HEK293 (cell line): ENCODE measurements around the gene CENPN.

ENCODE experiments used
- EGR2 ChIP-seq: fragments of 450-650 bp; formaldehyde crosslinking; IDR thresholded peaks from 2 replicates; pipeline ENCODE4 v1.5.1; 2016; ENCODE audit warnings: low read depth, missing biosample characterization, missing genetic modification characterization
- GLI2 ChIP-seq: fragments of 450-650 bp; formaldehyde crosslinking; IDR thresholded peaks from 2 replicates; pipeline ENCODE4; 2017; ENCODE audit warnings: missing biosample characterization, missing genetic modification characterization, low read depth, borderline replicate concordance
- GLI4 ChIP-seq: fragments of 450-650 bp; formaldehyde crosslinking; IDR thresholded peaks from 2 replicates; pipeline ENCODE4 v1.5.1; 2016; ENCODE audit warnings: missing biosample characterization, missing genetic modification characterization
- KLF8 ChIP-seq: fragments of 450-650 bp; formaldehyde crosslinking; IDR thresholded peaks from 2 replicates; pipeline ENCODE4 v1.5.1; 2016; ENCODE audit warnings: missing biosample characterization, missing genetic modification characterization
- MZF1 ChIP-seq: fragments of 450-650 bp; formaldehyde crosslinking; IDR thresholded peaks from 2 replicates; pipeline ENCODE4 v1.5.1; 2017; ENCODE audit warnings: missing biosample characterization, missing genetic modification characterization, borderline replicate concordance
- RBAK ChIP-seq: fragments of 450-650 bp; formaldehyde crosslinking; IDR thresholded peaks from 2 replicates; pipeline ENCODE4 v1.5.1; 2016; ENCODE audit warnings: missing biosample characterization, missing genetic modification characterization
- REPIN1 ChIP-seq: fragments of 450-650 bp; formaldehyde crosslinking; IDR thresholded peaks from 2 replicates; pipeline ENCODE4 v1.5.1; 2017; ENCODE audit warnings: missing biosample characterization, missing genetic modification characterization, low read depth
- YY1 ChIP-seq: fragments of 450-650 bp; formaldehyde crosslinking; IDR thresholded peaks from 2 replicates; pipeline ENCODE4 v1.5.1; 2018; ENCODE audit warnings: missing biosample characterization, missing genetic modification characterization
- ZBTB1 ChIP-seq: fragments of 450-650 bp; formaldehyde crosslinking; IDR thresholded peaks from 2 replicates; pipeline ENCODE4 v1.5.1; 2016; ENCODE audit warnings: missing biosample characterization, missing genetic modification characterization
- ZBTB7A ChIP-seq: fragments of 450-650 bp; formaldehyde crosslinking; IDR thresholded peaks from 2 replicates; pipeline ENCODE4 v1.5.1; 2016; ENCODE audit warnings: low read depth, missing biosample characterization, missing genetic modification characterization
- ZFP3 ChIP-seq: fragments of 450-650 bp; formaldehyde crosslinking; IDR thresholded peaks from 2 replicates; pipeline ENCODE4 v1.5.1; 2016; ENCODE audit warnings: low read depth, missing biosample characterization, missing genetic modification characterization
- ZNF121 ChIP-seq: fragments of 450-650 bp; formaldehyde crosslinking; IDR thresholded peaks from 2 replicates; pipeline ENCODE4 v1.5.1; 2016; ENCODE audit warnings: missing biosample characterization, missing genetic modification characterization
- ZNF146 ChIP-seq: fragments of 450-650 bp; formaldehyde crosslinking; IDR thresholded peaks from 2 replicates; pipeline ENCODE4 v1.5.1; 2016; ENCODE audit warnings: missing biosample characterization, missing genetic modification characterization
- ZNF155 ChIP-seq: fragments of 450-650 bp; formaldehyde crosslinking; IDR thresholded peaks from 2 replicates; pipeline ENCODE4 v1.5.1; 2016; ENCODE audit warnings: missing biosample characterization, missing genetic modification characterization
- ZNF2 ChIP-seq: fragments of 450-650 bp; formaldehyde crosslinking; IDR thresholded peaks from 2 replicates; pipeline ENCODE4 v1.5.1; 2016; ENCODE audit warnings: missing biosample characterization, missing genetic modification characterization
- ZNF214 ChIP-seq: fragments of 450-650 bp; formaldehyde crosslinking; IDR thresholded peaks from 2 replicates; pipeline ENCODE4 v1.5.1; 2017; ENCODE audit warnings: missing biosample characterization, mild to moderate bottlenecking, missing genetic modification characterization, borderline replicate concordance
- ZNF335 ChIP-seq: fragments of 450-650 bp; formaldehyde crosslinking; conservative IDR thresholded peaks from 2 replicates; pipeline ENCODE4 v1.5.1; 2016; ENCODE audit warnings: missing biosample characterization, missing genetic modification characterization
- ZNF350 ChIP-seq: fragments of 450-650 bp; formaldehyde crosslinking; IDR thresholded peaks from 2 replicates; pipeline ENCODE4 v1.5.0; 2017; ENCODE audit warnings: missing biosample characterization, mild to moderate bottlenecking, missing genetic modification characterization
- ZNF354C ChIP-seq: fragments of 450-650 bp; formaldehyde crosslinking; IDR thresholded peaks from 2 replicates; pipeline ENCODE4 v1.5.1; 2016; ENCODE audit warnings: missing biosample characterization, missing genetic modification characterization, low read depth, borderline replicate concordance
- ZNF423 ChIP-seq: fragments of 450-650 bp; formaldehyde crosslinking; IDR thresholded peaks from 2 replicates; pipeline ENCODE4 v1.5.1; 2016; ENCODE audit warnings: missing biosample characterization, missing genetic modification characterization
- ZNF433 ChIP-seq: fragments of 450-650 bp; formaldehyde crosslinking; IDR thresholded peaks from 2 replicates; pipeline ENCODE4 v1.5.1; 2016; ENCODE audit warnings: missing biosample characterization, missing genetic modification characterization, low read depth
- ZNF510 ChIP-seq: fragments of 450-650 bp; formaldehyde crosslinking; IDR thresholded peaks from 2 replicates; pipeline ENCODE4 v1.5.1; 2018; ENCODE audit warnings: mild to moderate bottlenecking, missing genetic modification characterization, missing biosample characterization; ENCODE audit not compliant: insufficient replicate concordance
- ZNF521 ChIP-seq: fragments of 450-650 bp; formaldehyde crosslinking; IDR thresholded peaks from 2 replicates; pipeline ENCODE4 v1.5.1; 2017; ENCODE audit warnings: missing biosample characterization, mild to moderate bottlenecking, missing genetic modification characterization
- ZNF600 ChIP-seq: fragments of 450-650 bp; formaldehyde crosslinking; IDR thresholded peaks from 2 replicates; pipeline ENCODE4 v1.5.1; 2016; ENCODE audit warnings: missing biosample characterization, missing genetic modification characterization
- ZNF707 ChIP-seq: fragments of 450-650 bp; formaldehyde crosslinking; IDR thresholded peaks from 2 replicates; pipeline ENCODE4 v1.5.1; 2016; ENCODE audit warnings: missing biosample characterization, missing genetic modification characterization
- ZNF776 ChIP-seq: fragments of 450-650 bp; formaldehyde crosslinking; IDR thresholded peaks from 2 replicates; pipeline ENCODE4 v1.5.0; 2017; ENCODE audit warnings: missing biosample characterization, missing genetic modification characterization, borderline replicate concordance
- ZNF791 ChIP-seq: fragments of 450-650 bp; formaldehyde crosslinking; IDR thresholded peaks from 2 replicates; pipeline ENCODE4 v1.5.1; 2016; ENCODE audit warnings: missing biosample characterization, missing genetic modification characterization
- ZSCAN16 ChIP-seq: fragments of 450-650 bp; formaldehyde crosslinking; IDR thresholded peaks from 2 replicates; pipeline ENCODE4 v1.5.1; 2016; ENCODE audit warnings: missing biosample characterization, missing genetic modification characterization
- ZSCAN23 ChIP-seq: fragments of 450-650 bp; formaldehyde crosslinking; IDR thresholded peaks from 2 replicates; pipeline ENCODE4 v1.5.1; 2016; ENCODE audit warnings: missing biosample characterization, missing genetic modification characterization
- TF ChIP-seq, protein P1 (sequence below): fragments of 450-650 bp; formaldehyde crosslinking; IDR thresholded peaks from 2 replicates; pipeline ENCODE4 v1.5.1; 2016; ENCODE audit warnings: missing biosample characterization, missing genetic modification characterization
- TF ChIP-seq, protein P2 (sequence below): fragments of 450-650 bp; formaldehyde crosslinking; IDR thresholded peaks from 2 replicates; pipeline ENCODE4 v1.5.1; 2016; ENCODE audit warnings: missing biosample characterization, missing genetic modification characterization
- TF ChIP-seq, protein P3 (sequence below): fragments of 450-650 bp; formaldehyde crosslinking; IDR thresholded peaks from 2 replicates; pipeline ENCODE4 v1.5.1; 2016; ENCODE audit warnings: missing biosample characterization, missing genetic modification characterization
- TF ChIP-seq, protein P4 (sequence below): fragments of 450-650 bp; formaldehyde crosslinking; IDR thresholded peaks from 2 replicates; pipeline ENCODE4 v1.5.1; 2016; ENCODE audit warnings: missing biosample characterization, missing genetic modification characterization, borderline replicate concordance

Gene CENPN

DNA sequence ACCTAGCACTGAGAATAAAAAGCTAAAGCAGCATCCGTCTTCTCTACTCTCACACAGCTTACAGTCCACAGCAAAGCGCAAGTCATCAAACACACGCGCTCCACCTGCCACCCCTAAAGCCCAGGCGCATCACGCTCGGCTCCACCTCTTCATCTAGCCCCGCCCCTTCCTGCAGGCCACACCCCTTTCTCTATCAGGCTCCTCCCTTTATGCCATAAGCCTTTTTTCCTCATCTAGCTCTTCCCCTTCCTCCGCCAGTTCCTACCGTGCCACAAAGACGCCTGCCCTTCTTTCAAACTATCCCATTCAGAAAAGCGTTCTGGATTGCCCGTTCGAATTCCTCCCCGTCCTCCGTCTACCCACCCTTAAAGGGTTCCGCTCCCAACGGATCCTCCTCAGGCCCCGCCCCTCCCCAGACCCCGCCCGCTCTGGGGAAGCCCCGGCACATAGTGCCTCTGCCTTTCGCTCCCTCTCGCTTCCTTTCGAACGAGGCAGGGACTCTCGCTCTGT lies 69.6 kb downstream of the CENPN start (continued):
- no peak for TF ChIP-seq ZNF521 (tag by site-specific recombination)
- TF ChIP-seq, protein P1, sequence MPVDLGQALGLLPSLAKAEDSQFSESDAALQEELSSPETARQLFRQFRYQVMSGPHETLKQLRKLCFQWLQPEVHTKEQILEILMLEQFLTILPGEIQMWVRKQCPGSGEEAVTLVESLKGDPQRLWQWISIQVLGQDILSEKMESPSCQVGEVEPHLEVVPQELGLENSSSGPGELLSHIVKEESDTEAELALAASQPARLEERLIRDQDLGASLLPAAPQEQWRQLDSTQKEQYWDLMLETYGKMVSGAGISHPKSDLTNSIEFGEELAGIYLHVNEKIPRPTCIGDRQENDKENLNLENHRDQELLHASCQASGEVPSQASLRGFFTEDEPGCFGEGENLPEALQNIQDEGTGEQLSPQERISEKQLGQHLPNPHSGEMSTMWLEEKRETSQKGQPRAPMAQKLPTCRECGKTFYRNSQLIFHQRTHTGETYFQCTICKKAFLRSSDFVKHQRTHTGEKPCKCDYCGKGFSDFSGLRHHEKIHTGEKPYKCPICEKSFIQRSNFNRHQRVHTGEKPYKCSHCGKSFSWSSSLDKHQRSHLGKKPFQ (tag by site-specific recombination), result no peak
- no peak for TF ChIP-seq ZNF433
- TF ChIP-seq ZNF776 (tag by site-specific recombination), result no peak
- no peak for TF ChIP-seq ZNF121 (tag by site-specific recombination)
- no peak for TF ChIP-seq ZNF791 (tag by site-specific recombination)
- no peak for TF ChIP-seq RBAK (tag by site-specific recombination)
- TF ChIP-seq ZNF423 (tag by site-specific recombination), result no peak
- no peak for TF ChIP-seq ZNF155 (tag by site-specific recombination)
- no peak for TF ChIP-seq ZSCAN23 (tag by site-specific recombination)
- TF ChIP-seq, protein P2, sequence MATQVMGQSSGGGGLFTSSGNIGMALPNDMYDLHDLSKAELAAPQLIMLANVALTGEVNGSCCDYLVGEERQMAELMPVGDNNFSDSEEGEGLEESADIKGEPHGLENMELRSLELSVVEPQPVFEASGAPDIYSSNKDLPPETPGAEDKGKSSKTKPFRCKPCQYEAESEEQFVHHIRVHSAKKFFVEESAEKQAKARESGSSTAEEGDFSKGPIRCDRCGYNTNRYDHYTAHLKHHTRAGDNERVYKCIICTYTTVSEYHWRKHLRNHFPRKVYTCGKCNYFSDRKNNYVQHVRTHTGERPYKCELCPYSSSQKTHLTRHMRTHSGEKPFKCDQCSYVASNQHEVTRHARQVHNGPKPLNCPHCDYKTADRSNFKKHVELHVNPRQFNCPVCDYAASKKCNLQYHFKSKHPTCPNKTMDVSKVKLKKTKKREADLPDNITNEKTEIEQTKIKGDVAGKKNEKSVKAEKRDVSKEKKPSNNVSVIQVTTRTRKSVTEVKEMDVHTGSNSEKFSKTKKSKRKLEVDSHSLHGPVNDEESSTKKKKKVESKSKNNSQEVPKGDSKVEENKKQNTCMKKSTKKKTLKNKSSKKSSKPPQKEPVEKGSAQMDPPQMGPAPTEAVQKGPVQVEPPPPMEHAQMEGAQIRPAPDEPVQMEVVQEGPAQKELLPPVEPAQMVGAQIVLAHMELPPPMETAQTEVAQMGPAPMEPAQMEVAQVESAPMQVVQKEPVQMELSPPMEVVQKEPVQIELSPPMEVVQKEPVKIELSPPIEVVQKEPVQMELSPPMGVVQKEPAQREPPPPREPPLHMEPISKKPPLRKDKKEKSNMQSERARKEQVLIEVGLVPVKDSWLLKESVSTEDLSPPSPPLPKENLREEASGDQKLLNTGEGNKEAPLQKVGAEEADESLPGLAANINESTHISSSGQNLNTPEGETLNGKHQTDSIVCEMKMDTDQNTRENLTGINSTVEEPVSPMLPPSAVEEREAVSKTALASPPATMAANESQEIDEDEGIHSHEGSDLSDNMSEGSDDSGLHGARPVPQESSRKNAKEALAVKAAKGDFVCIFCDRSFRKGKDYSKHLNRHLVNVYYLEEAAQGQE (tag by site-specific recombination), result no peak
- TF ChIP-seq ZNF350 (tag by site-specific recombination), result no peak
- TF ChIP-seq, protein P3, sequence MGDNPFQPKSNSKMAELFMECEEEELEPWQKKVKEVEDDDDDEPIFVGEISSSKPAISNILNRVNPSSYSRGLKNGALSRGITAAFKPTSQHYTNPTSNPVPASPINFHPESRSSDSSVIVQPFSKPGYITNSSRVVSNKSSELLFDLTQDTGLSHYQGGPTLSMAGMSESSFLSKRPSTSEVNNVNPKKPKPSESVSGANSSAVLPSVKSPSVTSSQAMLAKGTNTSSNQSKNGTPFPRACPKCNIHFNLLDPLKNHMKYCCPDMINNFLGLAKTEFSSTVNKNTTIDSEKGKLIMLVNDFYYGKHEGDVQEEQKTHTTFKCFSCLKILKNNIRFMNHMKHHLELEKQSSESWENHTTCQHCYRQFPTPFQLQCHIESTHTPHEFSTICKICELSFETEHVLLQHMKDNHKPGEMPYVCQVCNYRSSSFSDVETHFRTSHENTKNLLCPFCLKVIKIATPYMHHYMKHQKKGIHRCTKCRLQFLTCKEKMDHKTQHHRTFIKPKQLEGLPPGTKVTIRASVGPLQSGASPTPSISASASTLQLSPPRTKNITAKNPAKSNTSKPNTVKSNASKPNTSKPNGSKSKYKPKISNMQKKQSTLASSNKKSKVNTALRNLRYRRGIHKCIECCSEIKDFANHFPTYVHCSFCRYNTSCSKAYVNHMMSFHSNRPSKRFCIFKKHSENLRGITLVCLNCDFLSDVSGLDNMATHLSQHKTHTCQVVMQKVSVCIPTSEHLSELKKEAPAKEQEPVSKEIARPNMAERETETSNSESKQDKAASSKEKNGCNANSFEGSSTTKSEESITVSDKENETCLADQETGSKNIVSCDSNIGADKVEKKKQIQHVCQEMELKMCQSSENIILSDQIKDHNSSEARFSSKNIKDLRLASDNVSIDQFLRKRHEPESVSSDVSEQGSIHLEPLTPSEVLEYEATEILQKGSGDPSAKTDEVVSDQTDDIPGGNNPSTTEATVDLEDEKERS (tag by site-specific recombination), result no peak
- TF ChIP-seq ZNF510 (tag by site-specific recombination), result no peak
- peak; percentile 34; the same call in 1 of the 2 replicates for TF ChIP-seq ZNF600
- no peak for TF ChIP-seq REPIN1 (tag by site-specific recombination)
- TF ChIP-seq ZNF2, result no peak
- no peak for TF ChIP-seq YY1 (tag by site-specific recombination)
- peak; percentile 95 for TF ChIP-seq ZNF335 (tag by site-specific recombination)
- no peak for TF ChIP-seq EGR2
- TF ChIP-seq GLI4 (tag by site-specific recombination), result no peak
- TF ChIP-seq ZNF707 (tag by site-specific recombination), result no peak
- no peak for TF ChIP-seq ZBTB1 (tag by site-specific recombination)
- TF ChIP-seq ZFP3, result no peak
- TF ChIP-seq ZNF214, result no peak
- TF ChIP-seq ZSCAN16 (tag by site-specific recombination), result no peak
- TF ChIP-seq, protein P4, sequence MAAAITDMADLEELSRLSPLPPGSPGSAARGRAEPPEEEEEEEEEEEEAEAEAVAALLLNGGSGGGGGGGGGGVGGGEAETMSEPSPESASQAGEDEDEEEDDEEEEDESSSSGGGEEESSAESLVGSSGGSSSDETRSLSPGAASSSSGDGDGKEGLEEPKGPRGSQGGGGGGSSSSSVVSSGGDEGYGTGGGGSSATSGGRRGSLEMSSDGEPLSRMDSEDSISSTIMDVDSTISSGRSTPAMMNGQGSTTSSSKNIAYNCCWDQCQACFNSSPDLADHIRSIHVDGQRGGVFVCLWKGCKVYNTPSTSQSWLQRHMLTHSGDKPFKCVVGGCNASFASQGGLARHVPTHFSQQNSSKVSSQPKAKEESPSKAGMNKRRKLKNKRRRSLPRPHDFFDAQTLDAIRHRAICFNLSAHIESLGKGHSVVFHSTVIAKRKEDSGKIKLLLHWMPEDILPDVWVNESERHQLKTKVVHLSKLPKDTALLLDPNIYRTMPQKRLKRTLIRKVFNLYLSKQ, result no peak
- peak; percentile 74 for TF ChIP-seq KLF8
- no peak for TF ChIP-seq ZNF354C (tag by site-specific recombination)
- no peak for TF ChIP-seq ZNF146
- no peak for TF ChIP-seq GLI2 (tag by site-specific recombination)
- no peak for TF ChIP-seq MZF1 (tag by site-specific recombination)
- TF ChIP-seq ZBTB7A (tag by site-specific recombination), result no peak
